ENCODE measurements around the gene CEP350. TPM values are rescaled to one million over a fixed set of nuclear protein-coding genes. Genes with fewer than 3 reads are reported as not detected.

Gene CEP350
- total and polyA plus RNA-seq, 2 of the 4 experiments (the other 2 are of a cell fraction): 5.0 to 36.4 TPM

DNA sequence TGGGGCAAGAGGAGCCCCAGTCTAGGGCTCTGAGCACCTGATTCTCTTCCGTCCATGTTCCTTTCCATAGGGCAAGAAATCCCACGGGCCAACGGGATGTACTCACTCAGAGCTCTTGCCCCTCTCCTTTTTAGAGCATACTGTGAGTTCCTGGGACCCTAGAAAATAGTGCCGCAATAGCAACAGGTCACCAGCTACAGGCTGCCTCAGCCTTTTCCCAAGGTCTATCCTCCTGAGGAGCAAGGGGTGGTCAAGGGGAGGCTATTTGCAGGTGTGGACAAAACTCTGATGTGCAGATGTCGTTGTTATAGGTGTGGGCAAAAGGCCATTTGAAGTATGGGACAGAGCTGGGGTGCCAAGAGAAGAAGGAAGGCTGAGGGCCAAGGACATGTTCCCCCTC, 198.4 kb downstream of the CEP350 start:
- Histone ChIP-seq H2BK15ac (ENCODE audit: low read depth, low read length) (peak overlapping the region; percentile 22; the same call in 2 of the 3 replicates), H3K27me3 (ENCODE audit: control insufficient read depth, insufficient read depth, low read length) (no peaks in the 10 kb centered on the region), H3K23ac (ENCODE audit: low read depth, low read length) (peak overlapping the region; percentile 36), H4K5ac (ENCODE audit: low read depth, low read length) (peak overlapping the region; percentile 70), H2AK9ac (replicated peaks; ENCODE audit: low read depth, low read length, poor library complexity) (peak overlapping the region; percentile 76), H3K56ac (ENCODE audit: extremely low read depth, insufficient read depth, low read length) (no peak overlapping the region), H3K4me1 (ENCODE audit: control insufficient read depth, insufficient read depth, low read length) (peaks cover 27% of the 10 kb centered on the region), H3K36me3 (ENCODE audit: control insufficient read depth, insufficient read depth, low read length) (peaks cover 20% of the 10 kb centered on the region), H4K8ac (ENCODE audit: low read depth in 2 of 2, low read length in 2 of 2) (peak overlapping the region; percentile 40 to 99), H3K9ac (ENCODE audit: low read depth, low read length) (no peak overlapping the region), H2BK120ac (ENCODE audit: low read depth, low read length) (peak overlapping the region; percentile 91), H2BK20ac (ENCODE audit: low read depth, low read length) (peak overlapping the region; percentile 96), H3K14ac (replicated peaks; ENCODE audit: low read depth, low read length) (peak overlapping the region; percentile 51), H2AK5ac (ENCODE audit: low read depth, low read length) (peak overlapping the region; percentile 96), H3K9me3 (ENCODE audit: control insufficient read depth, insufficient read depth, low read length) (no peaks in the 10 kb centered on the region), H2AFZ (replicated peaks; ENCODE audit: low read length, poor library complexity) (no peak overlapping the region), H3K18ac (ENCODE audit: low read depth, low read length) (peak overlapping the region; percentile 79), H3K4me2 (ENCODE audit: low read depth, low read length) (no peak overlapping the region), H2BK5ac (ENCODE audit: low read depth, low read length, poor library complexity, severe bottlenecking) (peak overlapping the region; percentile 97), H4K91ac (ENCODE audit: insufficient read depth, low read depth, low read length) (peak overlapping the region; percentile 94), H3K79me1 (ENCODE audit: low read depth in 1 of 2, low read length in 2 of 2) (peaks cover 15 to 53% of the 10 kb centered on the region in 2 experiments), H3K27ac (ENCODE audit: insufficient read depth, low read length) (peak overlapping the region; percentile 70), H3K4me3 (ENCODE audit: insufficient read depth, low read depth, low read length) (no peak overlapping the region), H3K4ac (ENCODE audit: low read depth, low read length) (peak overlapping the region; percentile 91), H3K9me1 (ENCODE audit: insufficient read depth, low read length) (peaks cover 31% of the 10 kb centered on the region), H4K20me1 (ENCODE audit: insufficient read depth, low read length) (peaks cover 32% of the 10 kb centered on the region)
- ChIA-PET CTCF (no interaction called here), POLR2A (ENCODE audit: unreplicated experiment) (no interaction called here)
- DNase-seq: no peak
- no peak for TF ChIP-seq SMC3 (IDR thresholded peaks at IDR 0.05; ENCODE audit: low read depth, low read length)
- TF ChIP-seq CHD1 (IDR thresholded peaks at IDR 0.05; ENCODE audit: low read depth, low read length): no peak
- no peak for TF ChIP-seq MAFK (IDR thresholded peaks at IDR 0.05; ENCODE audit: low read depth, low read length)
- TF ChIP-seq RAD21 (IDR thresholded peaks at IDR 0.05; ENCODE audit: low read length): no peak
- no peak for TF ChIP-seq FOS (IDR thresholded peaks at IDR 0.05; ENCODE audit: low read depth, low read length)
- no peak for TF ChIP-seq CEBPB (IDR thresholded peaks at IDR 0.05; ENCODE audit: low read depth, low read length)
- no peak for TF ChIP-seq MAZ (IDR thresholded peaks at IDR 0.05; ENCODE audit: borderline replicate concordance, low read depth, low read length)
- TF ChIP-seq MXI1 (IDR thresholded peaks at IDR 0.05; ENCODE audit: borderline replicate concordance, low read depth, low read length): no peak
- no peak for TF ChIP-seq NFE2L2 (IDR thresholded peaks at IDR 0.05; ENCODE audit: low read depth, low read length)
- no peak for TF ChIP-seq BHLHE40 (IDR thresholded peaks at IDR 0.05; ENCODE audit: low read depth, low read length)
- TF ChIP-seq USF2 (IDR thresholded peaks at IDR 0.05; ENCODE audit: low read depth, low read length): no peak
- no peak for TF ChIP-seq RFX5 (IDR thresholded peaks at IDR 0.05; ENCODE audit: low read depth, low read length)
- TF ChIP-seq, protein P1, sequence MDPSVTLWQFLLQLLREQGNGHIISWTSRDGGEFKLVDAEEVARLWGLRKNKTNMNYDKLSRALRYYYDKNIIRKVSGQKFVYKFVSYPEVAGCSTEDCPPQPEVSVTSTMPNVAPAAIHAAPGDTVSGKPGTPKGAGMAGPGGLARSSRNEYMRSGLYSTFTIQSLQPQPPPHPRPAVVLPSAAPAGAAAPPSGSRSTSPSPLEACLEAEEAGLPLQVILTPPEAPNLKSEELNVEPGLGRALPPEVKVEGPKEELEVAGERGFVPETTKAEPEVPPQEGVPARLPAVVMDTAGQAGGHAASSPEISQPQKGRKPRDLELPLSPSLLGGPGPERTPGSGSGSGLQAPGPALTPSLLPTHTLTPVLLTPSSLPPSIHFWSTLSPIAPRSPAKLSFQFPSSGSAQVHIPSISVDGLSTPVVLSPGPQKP (IDR thresholded peaks at IDR 0.05; ENCODE audit: borderline replicate concordance, low read depth, low read length): no peak
- TF ChIP-seq, protein P2, sequence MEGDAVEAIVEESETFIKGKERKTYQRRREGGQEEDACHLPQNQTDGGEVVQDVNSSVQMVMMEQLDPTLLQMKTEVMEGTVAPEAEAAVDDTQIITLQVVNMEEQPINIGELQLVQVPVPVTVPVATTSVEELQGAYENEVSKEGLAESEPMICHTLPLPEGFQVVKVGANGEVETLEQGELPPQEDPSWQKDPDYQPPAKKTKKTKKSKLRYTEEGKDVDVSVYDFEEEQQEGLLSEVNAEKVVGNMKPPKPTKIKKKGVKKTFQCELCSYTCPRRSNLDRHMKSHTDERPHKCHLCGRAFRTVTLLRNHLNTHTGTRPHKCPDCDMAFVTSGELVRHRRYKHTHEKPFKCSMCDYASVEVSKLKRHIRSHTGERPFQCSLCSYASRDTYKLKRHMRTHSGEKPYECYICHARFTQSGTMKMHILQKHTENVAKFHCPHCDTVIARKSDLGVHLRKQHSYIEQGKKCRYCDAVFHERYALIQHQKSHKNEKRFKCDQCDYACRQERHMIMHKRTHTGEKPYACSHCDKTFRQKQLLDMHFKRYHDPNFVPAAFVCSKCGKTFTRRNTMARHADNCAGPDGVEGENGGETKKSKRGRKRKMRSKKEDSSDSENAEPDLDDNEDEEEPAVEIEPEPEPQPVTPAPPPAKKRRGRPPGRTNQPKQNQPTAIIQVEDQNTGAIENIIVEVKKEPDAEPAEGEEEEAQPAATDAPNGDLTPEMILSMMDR (conservative IDR thresholded peaks at IDR 0.05; ENCODE audit: low read depth, low read length): no peak
- no peak for TF ChIP-seq POLR2A (IDR thresholded peaks at IDR 0.05; ENCODE audit: low read depth, low read length)
- WGBS, 2 experiments (ENCODE audit: extremely low coverage in 2 of 2, insufficient read length in 1 of 2): 100% methylated on average over 1 of the region's 5 CpGs; no CpG with 5 or more reads in 1 of the 2 experiments
- intact Hi-C loops (cut with micrococcal nuclease): loop anchor here (10.0 kb wide), 1 partner anchor 448 kb away; no protein-coding TSS in a partner anchor
- in situ Hi-C loops (cut with MboI; ENCODE audit: low sequenced_read_pairs): loop anchor here (25.0 kb wide), 1 partner anchor 441 kb away; no protein-coding TSS in a partner anchor
- ATAC-seq (ENCODE audit: low read depth): no peak
- dilution Hi-C loops (cut with HindIII; ENCODE audit: low sequenced_read_pairs, unreplicated experiment): loop anchor here (25.0 kb wide), 1 partner anchor 116 kb away; no protein-coding TSS in a partner anchor
- no TSS peak for BruUV-seq (replicated peaks)
